HL-60 (cell line): Measurements from ENCODE around the gene ZCWPW1.
"Not testable (repeated sequence)": the region's sequence is repeated elsewhere in the genome, so short reads cannot be mapped to it uniquely, and the experiment has no call there.

Experiments used
- GABPA ChIP-seq: IDR thresholded peaks from 2 replicates; pipeline ENCODE4 v1.6.1; 2012; ENCODE audit warnings: low read depth
- POLR2AphosphoS5 ChIP-seq: IDR thresholded peaks from 2 replicates; pipeline ENCODE4 v1.6.1; 2012; ENCODE audit warnings: low read depth
- REST ChIP-seq: IDR thresholded peaks from 2 replicates; pipeline ENCODE4 v1.6.1; 2012; ENCODE audit warnings: low read depth; ENCODE audit not compliant: insufficient replicate concordance
- SPI1 ChIP-seq: IDR thresholded peaks from 2 replicates; pipeline ENCODE4 v1.6.1; 2012; ENCODE audit warnings: low read depth, mild to moderate bottlenecking, borderline replicate concordance
- TF ChIP-seq, protein P1 (sequence below): IDR thresholded peaks from one replicate; pipeline ENCODE4 v1.5.1; 2011; ENCODE audit warnings: low read length, control low read depth, inconsistent platforms; ENCODE audit not compliant: insufficient read depth

DNA sequence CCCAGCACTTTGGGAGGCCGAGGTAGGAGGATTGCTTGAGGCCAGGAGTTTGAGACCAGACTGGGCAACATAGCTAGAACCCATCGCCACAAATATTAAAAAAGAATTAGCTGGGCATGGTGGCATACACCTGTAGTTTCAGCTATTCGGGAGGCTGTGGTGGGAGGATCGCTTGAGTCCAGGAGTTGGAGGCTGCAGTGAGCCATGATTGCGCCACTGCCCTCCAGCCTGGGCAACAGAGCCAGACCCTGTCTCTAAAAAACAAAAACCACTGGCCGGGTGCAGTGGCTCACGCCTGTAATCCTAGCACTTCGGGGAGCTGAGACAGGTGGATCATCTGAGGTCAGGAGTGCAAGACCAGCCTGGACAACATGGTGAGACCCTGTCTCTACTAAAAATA lies 25.4 kb upstream of the ZCWPW1 start:
- TF ChIP-seq, protein P1, sequence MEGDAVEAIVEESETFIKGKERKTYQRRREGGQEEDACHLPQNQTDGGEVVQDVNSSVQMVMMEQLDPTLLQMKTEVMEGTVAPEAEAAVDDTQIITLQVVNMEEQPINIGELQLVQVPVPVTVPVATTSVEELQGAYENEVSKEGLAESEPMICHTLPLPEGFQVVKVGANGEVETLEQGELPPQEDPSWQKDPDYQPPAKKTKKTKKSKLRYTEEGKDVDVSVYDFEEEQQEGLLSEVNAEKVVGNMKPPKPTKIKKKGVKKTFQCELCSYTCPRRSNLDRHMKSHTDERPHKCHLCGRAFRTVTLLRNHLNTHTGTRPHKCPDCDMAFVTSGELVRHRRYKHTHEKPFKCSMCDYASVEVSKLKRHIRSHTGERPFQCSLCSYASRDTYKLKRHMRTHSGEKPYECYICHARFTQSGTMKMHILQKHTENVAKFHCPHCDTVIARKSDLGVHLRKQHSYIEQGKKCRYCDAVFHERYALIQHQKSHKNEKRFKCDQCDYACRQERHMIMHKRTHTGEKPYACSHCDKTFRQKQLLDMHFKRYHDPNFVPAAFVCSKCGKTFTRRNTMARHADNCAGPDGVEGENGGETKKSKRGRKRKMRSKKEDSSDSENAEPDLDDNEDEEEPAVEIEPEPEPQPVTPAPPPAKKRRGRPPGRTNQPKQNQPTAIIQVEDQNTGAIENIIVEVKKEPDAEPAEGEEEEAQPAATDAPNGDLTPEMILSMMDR, result not testable (repeated sequence)
- TF ChIP-seq REST, POLR2AphosphoS5, SPI1, GABPA: not testable (repeated sequence)
